WI38 (cell line): ENCODE data around the gene FOXA2.

Source experiments
- H3K4me3 ChIP-seq: 2 replicates; pipeline ENCODE4 v1.5.1; 2011; ENCODE audit warnings: low read depth, mild to moderate bottlenecking, control low read depth, low read length
- TF ChIP-seq, protein P1 (sequence below): IDR thresholded peaks from 2 replicates; pipeline ENCODE4 v1.5.1; 2012; ENCODE audit warnings: low read depth, mild to moderate bottlenecking, control low read depth, low read length

The FOXA2 gene

DNA sequence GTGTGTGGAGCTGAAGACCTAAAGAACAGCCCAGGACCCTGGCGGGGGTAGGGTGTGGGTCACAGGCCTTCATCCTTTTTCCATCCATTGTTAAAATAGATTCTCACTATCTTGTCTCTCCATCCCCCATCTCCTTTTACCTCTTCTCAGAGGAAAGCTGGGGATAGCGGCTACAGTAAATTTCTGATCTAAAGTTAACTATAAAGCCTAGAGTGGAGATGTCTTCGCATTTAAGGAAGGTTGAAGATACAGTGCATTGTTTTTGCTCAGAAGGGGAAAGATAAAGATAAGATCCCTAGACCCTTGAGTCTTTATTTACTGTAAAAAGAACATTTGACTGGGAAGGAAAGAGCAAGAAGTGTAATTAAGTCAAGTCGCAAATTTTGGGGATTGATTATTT, 8.6 kb downstream of the FOXA2 start:
- H3K4me3 ChIP-seq = no peak overlapping the region
- TF ChIP-seq, protein P1, sequence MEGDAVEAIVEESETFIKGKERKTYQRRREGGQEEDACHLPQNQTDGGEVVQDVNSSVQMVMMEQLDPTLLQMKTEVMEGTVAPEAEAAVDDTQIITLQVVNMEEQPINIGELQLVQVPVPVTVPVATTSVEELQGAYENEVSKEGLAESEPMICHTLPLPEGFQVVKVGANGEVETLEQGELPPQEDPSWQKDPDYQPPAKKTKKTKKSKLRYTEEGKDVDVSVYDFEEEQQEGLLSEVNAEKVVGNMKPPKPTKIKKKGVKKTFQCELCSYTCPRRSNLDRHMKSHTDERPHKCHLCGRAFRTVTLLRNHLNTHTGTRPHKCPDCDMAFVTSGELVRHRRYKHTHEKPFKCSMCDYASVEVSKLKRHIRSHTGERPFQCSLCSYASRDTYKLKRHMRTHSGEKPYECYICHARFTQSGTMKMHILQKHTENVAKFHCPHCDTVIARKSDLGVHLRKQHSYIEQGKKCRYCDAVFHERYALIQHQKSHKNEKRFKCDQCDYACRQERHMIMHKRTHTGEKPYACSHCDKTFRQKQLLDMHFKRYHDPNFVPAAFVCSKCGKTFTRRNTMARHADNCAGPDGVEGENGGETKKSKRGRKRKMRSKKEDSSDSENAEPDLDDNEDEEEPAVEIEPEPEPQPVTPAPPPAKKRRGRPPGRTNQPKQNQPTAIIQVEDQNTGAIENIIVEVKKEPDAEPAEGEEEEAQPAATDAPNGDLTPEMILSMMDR = no peak

- TF ChIP-seq, protein P1 = no peak
- H3K4me3 ChIP-seq = no peak overlapping the region
These were observed 9.2 kb downstream of the FOXA2 start for GRCh38 chr20:22575087-22575721.

DNA sequence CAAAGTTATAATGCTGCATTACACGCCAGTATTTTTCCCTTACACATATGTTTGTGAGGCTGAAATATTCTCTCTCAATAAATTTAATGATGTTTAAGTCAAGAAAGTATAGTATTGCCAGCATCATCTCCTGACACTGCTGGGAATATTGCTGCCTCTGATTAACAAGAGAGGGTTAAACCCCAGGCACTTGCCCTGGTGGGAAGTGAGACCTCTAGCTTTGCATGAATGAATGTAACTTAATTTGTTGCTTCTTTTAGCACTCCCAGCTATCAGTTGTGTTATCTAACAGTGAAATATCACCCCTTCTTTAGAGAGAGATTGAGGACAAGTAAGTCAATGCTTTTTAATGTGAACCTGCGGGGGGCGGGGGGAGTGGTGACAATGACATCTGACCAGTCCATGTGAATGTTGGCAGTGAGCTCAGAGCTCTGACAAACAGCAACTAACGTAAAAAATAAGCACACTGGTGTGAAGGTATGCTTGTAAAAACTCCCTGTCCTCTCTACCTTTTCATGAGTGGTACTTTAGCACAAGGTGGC, 9.8 kb downstream of the FOXA2 start:
- TF ChIP-seq, protein P1 = no peak

GRCh38 chr20:22572491-22572890, 11.9 kb downstream of the FOXA2 start:
- TF ChIP-seq, protein P1 = no peak
- H3K4me3 ChIP-seq = no peak overlapping the region

More for the DNA sequence above, 9.8 kb downstream of the FOXA2 start:
- H3K4me3 ChIP-seq = no peak overlapping the region

- no peak overlapping the region for H3K4me3 ChIP-seq
- TF ChIP-seq, protein P1 = no peak
These were observed 12.3 kb downstream of the FOXA2 start for GRCh38 chr20:22572023-22572422.

GRCh38 chr20:22569353-22569752, 15.0 kb downstream of the FOXA2 start:
- no peak overlapping the region for H3K4me3 ChIP-seq
- TF ChIP-seq, protein P1 = no peak

- TF ChIP-seq, protein P1 = no peak
- no peak overlapping the region for H3K4me3 ChIP-seq
These were observed 15.5 kb downstream of the FOXA2 start for GRCh38 chr20:22568872-22569344.
